GM21717 (cell line): ENCODE results near the gene FKBP1B.
"Not testable (repeated sequence)": the region's sequence is repeated elsewhere in the genome, so short reads cannot be mapped to it uniquely, and the experiment has no call there.

Experiments used
- ATAC-seq: cut with Tn5 transposase; IDR thresholded peaks from one replicate; pipeline ENCODE4 v1.9.1; 2021; ENCODE audit warnings: mild to moderate bottlenecking, moderate library complexity; ENCODE audit not compliant: unreplicated experiment

The FKBP1B gene

DNA sequence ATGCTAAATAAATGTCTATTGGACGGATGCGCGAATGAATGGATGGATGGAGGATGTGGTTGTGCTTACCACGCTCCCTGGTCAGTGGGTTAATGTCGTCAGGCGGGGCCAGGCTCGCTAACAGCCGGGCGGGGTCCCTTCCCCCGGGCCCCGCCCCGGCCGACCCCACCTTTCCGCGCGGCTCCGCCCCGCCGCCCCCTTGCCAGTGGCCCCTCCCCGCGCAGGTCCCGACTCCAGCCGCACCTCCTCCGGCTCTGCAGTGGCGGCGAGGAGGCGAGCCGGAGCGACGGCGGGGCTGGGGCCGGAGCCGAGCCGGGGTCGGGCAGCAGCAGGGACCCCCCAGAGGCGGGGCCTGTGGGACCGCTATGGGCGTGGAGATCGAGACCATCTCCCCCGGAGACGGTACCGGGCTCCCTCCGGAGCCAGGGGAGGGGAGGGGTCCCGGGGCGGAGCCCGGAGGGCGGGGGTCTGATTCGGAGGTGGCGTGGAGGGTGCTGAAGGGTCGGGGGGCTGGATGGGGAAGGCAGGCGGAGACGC, at the start of gene FKBP1B:
Gene FKBP1B, plus strand, starts transcription at position 257 of the 537 bp plus-strand sequence. Its CDS starts 109 bp downstream, at position 366.
- ATAC-seq, result no peak

DNA sequence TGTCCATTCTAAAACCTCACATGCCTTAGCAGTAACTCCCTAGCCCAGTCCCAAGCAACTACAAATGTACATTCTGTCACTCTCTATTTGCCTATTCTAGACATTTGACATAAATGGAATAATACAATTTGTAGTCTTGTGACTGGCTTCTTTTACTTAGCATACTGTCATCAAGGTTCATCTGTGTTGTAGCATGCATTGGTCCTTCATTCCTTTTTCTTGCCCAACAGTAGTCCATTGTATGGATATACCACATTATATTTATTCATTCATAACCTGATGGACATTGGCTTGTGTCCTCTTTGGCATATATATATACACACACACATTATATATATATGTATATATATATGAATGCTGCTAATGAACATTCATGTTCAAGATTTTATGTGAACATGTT, 41.8 kb upstream of the FKBP1B start:
- no peak for ATAC-seq

- no peak for ATAC-seq
Measured at GRCh38 chr2:24008672-24009366, 40.7 kb upstream of the FKBP1B start.

DNA sequence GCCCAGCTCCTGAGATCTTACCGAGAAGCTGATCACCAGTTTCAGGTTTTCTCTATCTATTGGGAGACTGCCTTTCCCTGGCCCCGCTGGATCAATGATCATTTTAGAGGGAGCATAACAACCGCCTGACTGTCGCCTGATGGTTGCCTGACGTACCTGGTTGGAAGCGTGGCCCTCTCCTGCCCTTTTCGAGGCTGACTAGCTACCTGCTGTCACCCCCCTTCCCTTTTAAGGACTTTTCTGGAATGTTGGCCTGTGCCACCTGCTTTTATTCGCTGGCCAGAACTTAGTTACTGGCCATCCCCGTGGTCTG, 40.2 kb upstream of the FKBP1B start:
- no peak for ATAC-seq

DNA sequence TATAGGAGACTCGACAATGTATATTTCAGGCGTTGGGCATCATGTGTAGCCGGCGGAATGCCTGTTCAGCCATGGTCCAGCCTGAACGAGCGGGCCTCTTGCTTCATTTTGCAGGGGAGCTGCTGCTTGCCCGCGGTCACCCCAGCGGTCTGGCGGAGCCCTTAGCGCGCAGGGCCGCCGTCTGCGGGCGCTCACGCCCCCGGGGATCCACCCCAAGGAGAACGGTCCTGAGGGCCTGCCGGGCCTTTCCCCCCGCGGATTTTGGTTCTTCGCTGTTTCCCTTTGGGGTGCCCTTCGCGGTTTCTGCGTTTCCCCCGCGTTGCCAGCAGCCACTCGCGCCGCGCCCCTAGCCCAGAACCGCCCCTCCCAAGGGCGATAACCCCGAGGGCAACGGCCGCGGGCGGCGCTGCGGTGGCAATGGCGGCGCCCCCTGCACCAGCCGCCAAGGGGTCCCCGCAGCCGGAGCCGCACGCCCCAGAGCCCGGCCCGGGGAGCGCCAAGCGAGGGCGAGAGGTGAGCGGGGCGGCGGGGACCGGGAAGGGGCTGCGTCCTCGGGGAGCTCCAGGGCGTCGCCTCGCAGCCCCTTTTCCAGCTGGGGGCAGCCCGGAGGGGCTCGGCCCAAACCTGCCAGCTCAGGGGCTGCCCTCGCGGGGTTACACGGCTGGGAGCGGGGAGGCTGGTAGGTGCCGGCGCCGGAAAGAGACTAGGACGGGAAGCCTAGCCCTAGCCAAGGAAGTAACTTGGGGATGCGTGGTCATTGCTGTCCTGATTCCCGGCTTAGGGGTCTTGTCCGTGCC, 39.7 kb upstream of the FKBP1B start, which contains the start of gene MFSD2B:
Gene MFSD2B, plus strand, starts transcription at position 406 of the 797 bp plus-strand sequence. Its CDS starts 12 bp downstream, at position 418.
- no peak for ATAC-seq

DNA sequence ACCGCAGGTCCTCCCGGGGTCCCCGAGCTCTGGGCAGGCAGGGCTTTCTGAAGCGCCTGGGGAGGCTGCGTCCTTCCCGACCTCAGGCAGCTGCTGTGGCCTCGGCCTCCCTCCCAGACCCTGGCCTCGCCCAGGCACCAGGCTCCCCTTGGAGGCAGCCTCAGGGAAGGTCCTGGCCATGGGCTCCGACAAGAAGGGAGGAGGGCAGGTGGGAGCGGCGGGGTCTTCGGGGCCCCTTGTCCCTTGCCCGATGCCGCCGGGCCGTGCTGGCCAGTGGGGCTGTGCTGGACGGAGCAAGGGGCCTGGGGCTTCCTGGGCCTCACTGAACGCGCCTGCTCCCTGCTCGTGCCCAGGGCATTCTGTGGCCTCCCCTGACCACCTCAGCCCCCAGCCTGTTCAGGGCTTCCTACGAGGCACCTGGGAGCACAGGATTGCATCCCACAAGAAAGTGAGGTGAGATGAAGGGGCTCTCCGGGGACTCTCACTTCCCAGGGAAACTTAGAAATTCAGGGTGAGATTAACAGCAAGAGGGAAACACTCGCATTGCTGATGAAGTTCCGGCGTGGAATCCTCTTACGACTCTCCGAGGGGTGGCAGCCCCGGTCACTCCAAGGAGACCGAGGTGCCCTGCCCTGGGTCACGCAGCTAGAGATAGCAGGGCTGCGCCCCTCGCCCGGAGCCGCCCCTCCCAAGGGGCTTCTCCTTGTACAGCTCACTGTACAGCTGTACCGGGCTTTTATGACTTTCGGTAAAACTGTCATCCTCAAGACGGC, 38.9 kb upstream of the FKBP1B start:
- ATAC-seq, result no peak

- ATAC-seq, result no peak
Measured at GRCh38 chr2:24011250-24012104, 38.1 kb upstream of the FKBP1B start.

- no peak for ATAC-seq
Measured at GRCh38 chr2:24012521-24013188, 36.9 kb upstream of the FKBP1B start.

DNA sequence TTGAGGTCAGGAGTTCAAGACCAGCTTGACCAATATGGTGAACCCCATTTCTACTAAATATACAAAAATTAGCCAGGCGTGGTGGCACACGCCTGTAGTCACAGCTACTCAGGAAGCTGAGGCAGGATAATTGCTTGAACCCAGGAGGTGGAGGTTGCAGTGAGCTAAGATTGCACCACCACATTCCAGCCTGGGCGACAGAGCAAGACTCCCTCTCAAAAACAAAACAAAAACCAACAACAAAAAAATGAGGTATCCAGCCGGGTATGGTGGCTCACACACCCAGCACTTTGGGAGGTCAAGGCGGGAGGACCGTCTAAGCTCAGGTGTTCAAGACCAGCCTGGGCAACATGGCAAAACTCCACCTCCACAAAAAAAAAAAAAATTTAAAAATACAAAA, 34.6 kb upstream of the FKBP1B start:
- not testable (repeated sequence) for ATAC-seq

DNA sequence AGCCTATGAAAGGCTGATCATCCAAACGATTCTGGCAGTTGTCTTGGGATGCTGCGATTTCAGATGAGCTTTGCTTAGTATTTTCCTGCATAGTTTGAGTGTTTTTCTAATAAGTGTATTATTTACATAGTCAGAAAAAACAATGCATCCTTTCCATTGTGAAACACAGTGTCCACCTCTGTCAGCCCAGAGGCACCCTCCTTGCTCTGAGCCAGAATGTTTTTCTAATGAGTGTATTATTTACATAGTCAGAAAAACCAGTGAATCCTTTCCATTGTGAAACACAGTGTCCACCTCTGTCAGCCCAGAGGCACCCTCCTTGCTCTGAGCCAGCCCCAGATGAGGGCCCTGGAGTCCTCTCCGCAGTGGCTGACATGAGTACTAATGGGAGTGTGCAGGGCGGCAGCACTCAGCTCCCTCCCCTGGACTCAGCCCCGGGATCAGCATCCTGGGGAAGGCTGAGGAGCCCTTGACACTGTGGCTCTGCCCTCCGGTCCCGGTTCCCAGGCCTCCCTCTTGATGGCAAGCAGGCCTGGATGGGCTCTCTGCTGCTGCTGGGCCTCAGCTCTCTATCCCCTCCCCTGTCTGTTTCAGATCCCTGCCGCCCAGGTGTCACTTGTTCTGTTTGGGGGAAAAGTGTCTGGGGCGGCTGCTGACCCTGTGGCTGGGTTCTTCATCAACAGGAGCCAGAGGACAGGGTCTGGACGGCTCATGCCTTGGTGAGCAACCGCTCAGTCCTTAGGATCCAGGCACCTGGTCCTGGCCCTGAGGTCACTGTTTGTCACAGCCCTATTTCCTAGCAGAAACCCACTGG, 33.8 kb upstream of the FKBP1B start:
- no peak for ATAC-seq

DNA sequence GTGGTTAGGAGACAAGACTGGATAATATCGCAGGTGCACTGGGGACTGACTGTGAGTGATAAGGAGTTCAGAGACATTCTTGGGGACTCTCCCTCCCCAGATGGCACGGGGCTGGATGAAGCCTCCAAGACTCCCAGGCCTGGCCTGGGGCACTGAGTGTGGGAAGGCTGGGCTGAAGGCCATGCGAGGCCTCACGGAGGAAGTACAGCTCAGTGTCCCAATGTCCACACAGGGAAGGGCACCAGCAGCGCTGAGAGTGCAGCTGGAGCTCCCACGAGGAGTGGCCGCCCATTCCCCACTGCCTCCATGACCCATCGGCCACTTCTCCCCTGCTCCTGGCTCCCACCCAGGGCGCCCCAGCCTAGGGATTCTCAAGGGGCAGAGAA, 33.2 kb upstream of the FKBP1B start:
- ATAC-seq, result no peak

DNA sequence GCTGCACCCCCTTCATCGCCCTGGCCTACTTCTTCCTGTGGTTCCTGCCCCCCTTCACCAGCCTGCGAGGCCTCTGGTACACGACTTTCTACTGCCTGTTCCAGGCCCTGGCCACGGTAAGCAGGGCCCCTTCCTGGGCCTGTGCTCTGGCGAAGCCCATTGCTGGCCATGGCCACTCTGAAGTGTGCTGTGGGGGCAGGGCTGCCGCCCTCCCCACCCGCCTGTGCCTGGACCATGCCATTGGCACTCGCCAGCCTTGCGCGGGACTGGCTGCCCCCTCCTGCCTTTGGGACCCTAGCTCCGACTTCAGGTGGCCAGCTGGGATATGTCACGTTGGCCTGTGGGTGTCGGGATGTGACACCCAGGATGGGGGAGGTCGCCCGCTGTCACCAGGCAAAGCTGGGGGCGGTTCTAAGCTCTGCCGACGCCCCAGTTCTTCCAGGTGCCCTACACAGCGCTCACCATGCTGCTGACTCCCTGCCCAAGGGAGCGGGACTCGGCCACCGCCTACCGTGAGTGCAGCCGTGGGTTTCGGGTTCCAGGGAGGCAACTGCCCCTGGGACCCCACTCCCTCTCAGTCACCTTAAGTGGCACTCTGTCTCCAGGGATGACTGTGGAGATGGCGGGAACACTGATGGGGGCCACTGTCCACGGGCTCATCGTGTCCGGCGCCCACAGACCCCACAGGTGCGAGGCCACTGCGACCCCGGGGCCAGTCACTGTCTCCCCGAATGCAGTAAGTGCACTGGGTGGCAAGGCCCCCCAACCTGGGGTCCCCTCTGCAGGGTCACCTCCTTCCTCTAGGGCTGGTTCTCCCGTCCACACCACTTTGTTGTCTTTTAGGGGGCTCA, 32.5 kb upstream of the FKBP1B start:
- no peak for ATAC-seq

DNA sequence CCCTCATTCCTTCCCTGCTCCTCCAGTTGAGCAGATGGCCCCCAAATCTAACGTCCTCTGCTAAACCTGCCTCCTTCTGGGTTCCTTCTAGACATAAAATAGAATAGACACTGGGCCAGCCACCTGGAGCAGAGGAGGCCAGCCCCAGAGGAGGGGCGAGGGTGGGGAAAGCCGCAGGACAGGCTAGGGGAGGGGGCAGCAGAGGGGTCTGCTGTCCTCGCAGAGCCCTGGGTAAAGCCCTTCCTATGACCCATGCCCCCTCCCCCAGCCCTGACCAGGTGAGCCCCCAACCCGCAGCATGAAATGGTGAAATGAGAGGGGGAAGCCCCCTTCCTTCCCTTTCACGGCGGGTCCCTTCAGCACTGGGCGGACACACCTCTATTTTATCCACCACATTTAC, 31.8 kb upstream of the FKBP1B start:
- no peak for ATAC-seq

GRCh38 chr2:24018241-24018640, 31.3 kb upstream of the FKBP1B start:
- no peak for ATAC-seq

DNA sequence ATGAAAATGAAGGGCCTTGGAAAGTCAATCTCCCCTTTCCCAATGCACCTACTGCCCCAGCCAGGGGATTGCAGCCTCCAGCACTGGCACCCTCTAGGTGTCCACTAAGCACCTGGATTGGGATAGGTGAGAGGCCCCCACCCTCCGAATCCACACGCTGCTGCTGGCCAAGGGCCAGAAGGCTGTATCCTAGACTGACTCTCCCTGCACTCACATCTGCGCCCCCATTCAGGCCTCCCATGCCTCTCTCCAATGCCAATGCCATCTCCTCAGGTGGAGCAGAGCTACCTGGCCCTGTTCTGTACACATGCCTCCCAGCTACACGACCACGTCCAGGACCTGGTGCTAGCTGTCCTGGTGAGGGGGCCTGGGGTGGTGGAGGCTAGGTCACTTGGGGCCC, 29.8 kb upstream of the FKBP1B start:
- no peak for ATAC-seq

GRCh38 chr2:24020244-24020643, 29.3 kb upstream of the FKBP1B start:
- ATAC-seq, result no peak

GRCh38 chr2:24021122-24021998, 28.2 kb upstream of the FKBP1B start:
- ATAC-seq, result no peak
